Epithelial cell of prostate (primary cell): ENCODE measurements around the gene SCGB3A1.

ENCODE experiments used
- DNase-seq: peaks from one replicate; pipeline ENCODE4 v3.0.0-alpha.2; 2011; ENCODE audit warnings: low read depth, low spot score
- H3K27ac ChIP-seq: fragments of 450-650 bp; 2 replicates; pipeline ENCODE4 v1.5.1; 2017; ENCODE audit warnings: mild to moderate bottlenecking

Gene SCGB3A1

GRCh38 chr5:180591311-180591887 is at the start of gene SCGB3A1:
SCGB3A1 (minus strand) TSS chr5:180591499; CDS start chr5:180591462, 37 bp downstream.
- DNase-seq = no peak
- no peak within 1 kb of the TSS for H3K27ac ChIP-seq

DNA sequence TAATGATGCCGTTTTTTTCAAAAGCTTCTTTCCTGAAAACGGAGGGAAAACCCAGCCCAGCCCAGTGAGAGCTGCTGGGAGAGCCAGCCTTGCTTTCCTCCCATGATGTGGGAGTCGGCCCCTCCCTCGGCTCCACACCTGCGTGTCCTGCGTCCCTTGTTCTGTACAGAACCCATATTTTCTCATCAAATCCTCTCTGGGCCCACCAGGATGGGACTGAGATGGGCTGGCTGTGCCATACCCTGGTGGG is 49.2 kb upstream of the SCGB3A1 start:
- no peak overlapping the region for H3K27ac ChIP-seq
- no peak for DNase-seq

DNA sequence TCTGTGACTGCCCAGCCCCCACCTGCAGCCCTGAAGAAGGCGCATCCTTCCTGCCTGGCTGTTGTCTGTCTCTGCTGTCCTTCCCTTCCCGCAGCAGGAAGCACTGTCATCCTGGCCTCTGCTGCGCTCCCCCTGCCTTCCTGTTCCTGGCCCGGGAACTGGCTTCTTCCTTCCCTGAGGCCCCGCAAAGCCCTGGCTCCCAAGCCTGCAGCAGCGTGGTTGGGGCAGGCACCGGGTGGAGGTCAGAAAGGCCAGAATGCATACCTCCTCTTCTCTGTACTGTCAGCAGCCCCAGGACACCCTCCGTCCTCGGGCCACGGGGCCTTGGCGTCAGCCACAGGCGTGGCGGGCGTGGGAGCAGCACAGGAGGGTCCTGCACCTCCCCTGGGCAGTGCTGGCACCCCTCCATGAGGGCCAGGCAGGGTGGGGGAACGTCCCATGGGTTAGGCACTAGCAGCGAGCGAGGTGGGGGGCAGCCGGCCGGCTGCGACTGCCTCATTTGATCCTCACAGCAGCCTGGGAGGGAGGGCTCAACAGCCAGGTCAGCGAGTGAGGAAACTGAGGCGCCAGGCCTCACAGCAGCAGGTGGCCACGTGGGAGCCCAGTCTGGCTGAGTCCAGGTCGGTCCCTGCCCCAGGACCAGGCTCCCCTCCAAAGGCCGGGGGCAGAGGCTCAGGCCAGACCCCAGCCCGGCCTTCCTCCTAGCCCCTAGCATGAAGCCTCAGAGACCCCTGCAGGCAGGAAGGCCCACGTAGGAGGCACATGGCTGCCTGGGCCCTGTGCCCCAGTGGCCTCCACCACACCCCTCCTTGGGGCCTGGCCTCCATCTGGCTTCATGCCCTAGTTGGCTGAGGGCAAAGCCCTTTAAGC is 48.7 kb upstream of the SCGB3A1 start:
- H3K27ac ChIP-seq = no peak overlapping the region
- DNase-seq = no peak

GRCh38 chr5:180639287-180639686 is 48.0 kb upstream of the SCGB3A1 start:
- no peak overlapping the region for H3K27ac ChIP-seq
- DNase-seq = no peak

DNA sequence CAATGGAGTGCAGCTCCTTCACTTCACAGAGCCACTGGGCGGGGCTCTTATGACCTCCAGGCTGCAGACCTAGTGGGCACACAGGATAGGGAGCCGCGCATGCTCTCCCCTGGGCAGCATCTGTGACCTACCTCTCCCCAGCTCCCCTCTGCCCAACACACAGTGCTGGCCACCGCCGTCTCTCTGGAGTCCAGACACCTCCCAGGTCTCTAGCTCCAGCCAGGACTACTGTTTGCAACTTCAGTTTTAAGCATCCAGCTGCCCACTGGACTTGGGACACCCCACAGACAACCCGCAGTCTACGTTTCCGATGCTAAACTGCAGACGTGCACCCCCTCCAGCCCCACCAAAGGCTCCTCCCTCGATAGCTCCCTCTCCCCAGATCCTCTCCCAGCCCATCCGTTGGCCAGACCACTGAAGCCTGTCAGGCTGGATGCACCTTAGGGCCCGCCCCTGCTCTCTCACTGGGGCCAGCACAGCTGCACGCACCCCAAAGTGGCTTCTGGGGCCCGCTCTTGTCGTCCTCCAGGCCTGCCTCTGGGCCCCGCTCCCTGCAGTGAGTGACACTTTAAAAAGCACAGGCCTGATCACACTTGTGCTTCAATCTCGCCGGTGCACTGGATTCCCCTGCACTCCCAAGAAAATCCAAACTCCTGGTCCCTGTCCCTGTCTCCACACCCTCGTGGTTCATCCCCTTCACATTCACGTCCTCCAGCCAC is 46.8 kb upstream of the SCGB3A1 start:
- no peak overlapping the region for H3K27ac ChIP-seq
- DNase-seq = no peak

DNA sequence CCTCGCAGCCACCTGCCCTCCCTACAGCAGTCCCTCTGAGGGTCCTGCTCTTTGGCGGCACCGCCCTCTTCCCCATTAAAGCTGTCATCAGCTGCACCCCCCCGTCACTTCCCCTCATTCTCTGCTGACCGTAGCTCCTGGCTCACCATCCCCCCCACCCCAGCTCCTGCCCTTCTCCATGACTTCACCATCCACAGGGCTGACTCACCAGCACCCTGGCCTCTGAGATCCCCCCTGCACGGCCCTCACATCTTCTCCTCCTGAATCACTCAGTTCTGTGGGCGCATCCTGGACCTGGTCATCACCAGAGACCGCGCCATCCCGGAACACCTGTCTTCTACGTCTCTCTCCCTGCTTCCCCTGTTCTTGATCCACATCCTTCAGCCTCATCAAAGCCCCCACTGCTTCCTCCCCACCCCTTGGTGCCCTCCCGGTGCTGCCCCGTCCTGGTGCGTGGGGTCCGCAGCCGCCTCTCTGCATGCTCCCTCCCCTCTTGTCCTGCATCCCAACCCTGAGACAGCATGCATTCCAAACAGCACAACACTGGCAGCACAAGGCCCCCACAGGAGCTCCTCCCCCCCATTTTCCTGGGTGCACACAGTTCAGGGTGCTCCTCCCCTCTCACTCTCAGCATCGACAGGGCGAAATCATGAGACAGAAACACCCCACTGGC is 45.2 kb upstream of the SCGB3A1 start:
- H3K27ac ChIP-seq = no peak overlapping the region
- no peak for DNase-seq

GRCh38 chr5:180636016-180636402 is 44.7 kb upstream of the SCGB3A1 start:
- DNase-seq = no peak
- no peak overlapping the region for H3K27ac ChIP-seq

- DNase-seq = no peak
Observed at GRCh38 chr5:180633283-180634177, 42.2 kb upstream of the SCGB3A1 start.

DNA sequence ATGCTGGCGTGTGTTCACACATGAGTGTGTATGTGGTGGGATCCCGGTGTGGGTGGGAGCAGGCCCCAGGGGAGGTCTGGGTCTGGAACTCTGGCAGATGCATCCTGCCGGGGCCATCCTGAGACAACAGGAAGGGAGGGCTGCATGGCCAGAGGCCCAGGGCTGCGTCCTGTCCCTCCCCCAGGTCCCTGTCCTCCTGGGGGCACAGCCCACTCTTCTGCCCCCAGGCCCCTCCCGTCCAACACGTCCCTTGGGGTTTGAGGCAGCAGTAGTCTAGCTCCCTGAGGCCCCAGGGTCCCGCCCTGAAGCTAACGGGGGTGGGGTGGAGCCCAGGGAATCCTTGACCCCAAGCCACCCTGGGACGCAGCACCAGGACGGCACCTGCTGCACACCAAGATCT is 41.5 kb upstream of the SCGB3A1 start:
- no peak overlapping the region for H3K27ac ChIP-seq
- no peak for DNase-seq

More at GRCh38 chr5:180633283-180634177, 42.2 kb upstream of the SCGB3A1 start:
- H3K27ac ChIP-seq = no peak overlapping the region

DNA sequence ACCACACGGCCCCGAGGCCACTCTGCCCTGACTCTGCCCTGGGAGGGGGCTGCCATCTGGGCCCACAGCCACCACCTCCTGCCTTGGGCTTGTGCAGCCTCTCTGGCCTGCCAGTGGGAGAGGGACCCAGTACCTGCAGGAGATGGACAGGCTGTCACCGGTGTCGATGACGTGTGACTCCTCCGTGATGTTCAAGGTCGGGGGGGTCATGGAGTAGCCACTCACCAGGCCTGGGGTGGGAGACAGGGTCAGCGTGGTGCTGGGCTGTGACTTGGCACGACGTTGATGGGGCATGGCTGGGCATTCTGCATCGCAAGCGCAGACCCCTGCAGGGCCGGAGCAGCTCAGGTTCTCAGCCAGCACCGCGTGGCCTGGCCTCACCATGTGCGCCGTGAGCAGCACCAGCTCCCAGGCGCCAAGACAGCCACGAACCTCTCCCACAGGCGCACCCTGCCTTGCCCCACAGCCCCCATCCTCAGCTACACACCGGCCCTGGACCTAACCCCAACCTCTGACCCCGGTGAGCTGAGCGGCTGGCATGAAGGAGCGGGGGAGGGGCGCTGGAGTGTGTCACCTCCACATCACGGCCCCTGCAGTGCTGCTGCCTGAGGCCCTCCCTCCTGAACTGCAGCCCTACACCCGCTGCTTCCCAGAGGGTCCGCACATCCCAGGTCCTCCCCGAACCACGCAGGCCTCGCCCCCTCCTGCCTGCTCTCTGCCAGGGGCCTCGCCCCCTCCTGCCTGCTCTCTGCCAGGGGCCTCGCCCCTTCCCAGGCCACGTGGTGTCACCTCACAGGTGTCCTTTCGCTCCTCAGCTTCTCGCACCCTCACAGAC is 40.5 kb upstream of the SCGB3A1 start:
- no peak overlapping the region for H3K27ac ChIP-seq
- DNase-seq = no peak

DNA sequence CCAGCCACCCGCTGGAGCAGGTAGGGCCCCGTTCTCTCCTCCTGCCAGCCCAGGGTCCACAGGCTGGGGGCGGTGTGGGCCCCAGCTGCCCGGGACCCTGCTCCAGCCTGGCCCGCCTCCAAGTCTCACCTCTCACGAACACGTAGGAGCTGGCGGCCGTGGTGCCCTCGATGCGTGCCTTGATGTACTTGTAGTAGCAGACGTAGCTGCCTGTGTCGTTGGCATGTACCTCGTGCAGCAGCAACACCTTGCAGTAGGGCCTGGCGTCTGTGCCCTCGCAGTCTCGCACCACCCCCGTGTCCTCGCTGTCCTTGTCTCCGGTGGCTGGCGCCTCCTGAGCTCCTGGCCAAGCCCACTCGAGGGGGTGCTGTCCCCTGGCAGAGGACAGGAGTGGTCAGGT is 39.1 kb upstream of the SCGB3A1 start:
- no peak for DNase-seq
- no peak overlapping the region for H3K27ac ChIP-seq

GRCh38 chr5:180629831-180630382 is 38.6 kb upstream of the SCGB3A1 start:
- no peak for DNase-seq

GRCh38 chr5:180628827-180629750 is 37.8 kb upstream of the SCGB3A1 start:
- no peak for DNase-seq
- H3K27ac ChIP-seq = no peak overlapping the region

More at GRCh38 chr5:180629831-180630382, 38.6 kb upstream of the SCGB3A1 start:
- no peak overlapping the region for H3K27ac ChIP-seq

DNA sequence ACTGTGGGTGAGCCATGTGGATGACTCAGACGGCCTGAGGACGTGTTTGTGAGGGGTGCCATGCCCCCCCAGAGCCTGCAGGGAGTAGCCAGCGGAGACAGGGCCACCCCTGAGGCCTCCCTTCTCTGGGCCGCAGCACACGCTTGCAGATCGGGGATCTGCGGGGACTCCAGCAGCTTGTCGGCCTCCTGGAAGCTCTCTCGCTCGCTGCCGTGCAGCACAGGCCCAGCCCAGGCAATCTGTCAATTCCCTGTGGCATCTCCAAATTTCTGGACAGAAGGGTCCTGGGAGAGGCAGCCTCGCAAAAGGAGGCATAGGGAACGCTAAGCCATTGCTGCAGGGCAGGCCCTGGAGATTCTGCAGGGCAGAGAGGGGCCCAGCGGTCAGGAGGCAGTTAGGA is 36.9 kb upstream of the SCGB3A1 start:
- H3K27ac ChIP-seq = no peak overlapping the region

DNA sequence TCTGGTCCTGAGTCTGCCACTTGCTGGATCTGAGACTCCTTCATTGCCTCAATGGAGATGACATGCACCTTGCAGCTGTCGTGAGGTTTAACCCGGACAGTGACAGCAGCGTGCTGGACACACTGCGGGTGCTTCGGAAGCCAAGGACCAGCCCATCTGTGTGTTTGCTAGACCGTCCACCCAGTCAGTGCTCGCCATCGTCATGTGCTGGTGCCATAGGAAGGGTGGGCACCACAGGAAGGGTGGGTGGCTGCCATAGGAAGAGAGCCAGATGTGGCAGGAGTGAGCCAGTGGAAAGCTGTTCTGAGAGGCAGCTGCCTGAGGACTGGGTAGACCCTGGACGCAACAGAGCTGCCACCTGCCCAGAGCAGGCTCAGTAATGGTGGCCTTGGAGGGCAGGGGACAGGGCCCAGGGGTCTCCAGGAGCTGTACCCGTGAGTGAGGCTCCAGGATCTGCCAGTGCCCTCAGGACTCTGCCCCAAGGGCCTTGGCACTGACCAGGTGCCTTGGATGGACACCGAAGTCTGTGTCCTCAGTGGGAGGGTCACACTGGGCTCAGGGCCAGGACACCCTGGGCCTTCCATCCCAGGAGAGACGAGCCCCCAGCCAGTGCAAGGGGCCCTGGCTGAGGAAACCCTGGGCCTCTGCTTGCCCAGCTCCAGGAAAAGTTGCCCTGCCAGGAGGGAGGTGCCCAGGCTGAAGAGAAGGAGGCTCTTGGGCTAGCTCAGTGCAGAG is 36.3 kb upstream of the SCGB3A1 start:
- DNase-seq = no peak
- H3K27ac ChIP-seq = no peak overlapping the region

More for the DNA sequence above, 36.9 kb upstream of the SCGB3A1 start:
- no peak for DNase-seq

DNA sequence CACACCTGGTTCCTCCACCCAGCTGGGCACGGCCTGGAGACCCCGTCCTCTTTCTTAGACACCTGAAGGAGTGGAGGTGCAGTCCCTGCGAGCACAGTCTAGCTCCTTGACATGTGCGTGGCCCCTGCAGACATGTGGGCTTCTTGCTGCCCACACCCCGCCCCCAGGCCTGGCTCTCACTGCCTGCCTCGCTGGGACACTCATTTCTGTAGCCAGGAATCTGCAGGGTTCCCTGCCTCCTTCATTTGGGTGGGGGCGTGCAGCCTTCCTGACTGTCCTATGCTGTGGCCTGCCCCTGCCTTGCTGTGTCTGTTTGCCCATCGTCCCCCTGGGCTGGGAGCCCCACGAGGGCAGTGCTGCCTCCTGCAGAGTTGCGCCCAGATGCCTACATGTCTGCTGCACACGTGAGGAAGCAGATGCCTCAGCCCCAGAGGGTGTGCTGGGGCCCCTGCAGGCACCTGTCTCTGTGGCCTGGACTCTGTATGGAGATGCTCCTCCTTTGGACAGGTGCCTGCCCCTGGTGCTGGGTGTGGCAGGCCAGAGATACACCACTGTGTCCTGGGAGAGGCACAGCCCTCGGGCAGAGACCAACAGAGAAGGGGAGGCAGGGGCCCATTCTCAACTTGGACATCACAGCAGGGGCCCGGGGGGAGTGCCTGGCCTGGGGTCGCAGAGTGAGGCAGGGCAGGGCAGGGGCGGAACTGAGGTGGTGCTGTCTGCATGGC is 35.5 kb upstream of the SCGB3A1 start:
- DNase-seq = no peak

More for the DNA sequence above, 35.5 kb upstream of the SCGB3A1 start:
- no peak overlapping the region for H3K27ac ChIP-seq
